Sigmoid colon (tissue), 4 donors: ENCODE data around the gene MRTFA.

Source experiments
- CTCF ChIP-seq, 4 experiments: fragments of 450-650 bp in 3 of 4; fragments of 200-600 bp in 1 of 4; IDR thresholded peaks; one replicate each; pipeline ENCODE4 v1.5.1; 2016 to 2019; ENCODE audit warnings: antibody characterized with exemption in 4 of 4, mild to moderate bottlenecking in 3 of 4, moderate library complexity in 2 of 4
- POLR2A ChIP-seq, 2 donors: fragments of 450-650 bp; IDR thresholded peaks; one replicate each; pipeline ENCODE4 v1.6.1; 2016; ENCODE audit warnings: antibody characterized with exemption in 2 of 2, mild to moderate bottlenecking in 2 of 2, moderate library complexity in 2 of 2
- POLR2AphosphoS5 ChIP-seq, 4 donors: sonication (generic); formaldehyde crosslinking; IDR thresholded peaks; one replicate each; pipeline ENCODE4 v1.6.1; 2017; ENCODE audit warnings: antibody characterized with exemption in 4 of 4

- TF ChIP-seq POLR2AphosphoS5 (IDR thresholded peaks at IDR 0.05) (no peak), CTCF (IDR thresholded peaks at IDR 0.05) (no peak), POLR2A (IDR thresholded peaks at IDR 0.05) (no peak)
Measured at GRCh38 chr22:40510631-40511364, 125.7 kb downstream of the MRTFA start.
